OCI-LY1 (cell line): ENCODE results near the gene LMF1.
"Not testable (repeated sequence)": the region's sequence is repeated elsewhere in the genome, so short reads cannot be mapped to it uniquely, and the experiment has no call there.

Experiments used
- H2AFZ ChIP-seq: fragments of 200-600 bp; sonication (generic), shearing (Covaris generic); 2 replicates; pipeline ENCODE4 v1.6.0; 2014; ENCODE audit warnings: antibody characterized with exemption, mild to moderate bottlenecking, low read length
- H3F3A ChIP-seq: fragments of 200-600 bp; sonication (generic), shearing (Covaris generic); 2 replicates; pipeline ENCODE4 v1.6.0; 2014; ENCODE audit warnings: mild to moderate bottlenecking, antibody characterized with exemption, low read length, moderate library complexity; ENCODE audit not compliant: insufficient read depth
- H3K27ac ChIP-seq: fragments of 200-600 bp; sonication (generic); 2 replicates; pipeline ENCODE4 v1.5.1; 2014; ENCODE audit warnings: low read length, mixed run types, mild to moderate bottlenecking, low read depth; ENCODE audit not compliant: poor library complexity, severe bottlenecking
- H3K27me3 ChIP-seq: fragments of 200-600 bp; sonication (generic); 2 replicates; pipeline ENCODE4 v1.6.0; 2014; ENCODE audit warnings: antibody characterized with exemption, mild to moderate bottlenecking, low read length, moderate library complexity; ENCODE audit not compliant: insufficient read depth
- H3K36me3 ChIP-seq: fragments of 200-600 bp; sonication (generic); 2 replicates; pipeline ENCODE4 v1.6.1; 2014; ENCODE audit warnings: mild to moderate bottlenecking, antibody characterized with exemption, low read length, moderate library complexity, mixed read lengths; ENCODE audit not compliant: insufficient read depth
- H3K4me1 ChIP-seq: fragments of 200-600 bp; sonication (generic); 2 replicates; pipeline ENCODE4 v1.5.1; 2014; ENCODE audit warnings: mild to moderate bottlenecking, low read length, moderate library complexity; ENCODE audit not compliant: insufficient read depth, severe bottlenecking
- H3K4me2 ChIP-seq: fragments of 200-600 bp; sonication (generic), shearing (Covaris generic); 2 replicates; pipeline ENCODE4 v1.6.1; 2014; ENCODE audit warnings: low read length
- H3K4me3 ChIP-seq: fragments of 200-600 bp; sonication (generic); 2 replicates; pipeline ENCODE4 v1.5.1; 2014; ENCODE audit warnings: low read length, low read depth, mild to moderate bottlenecking, mixed read lengths; ENCODE audit not compliant: poor library complexity, severe bottlenecking
- H3K79me2 ChIP-seq: fragments of 200-600 bp; shearing (Covaris generic); 2 replicates; pipeline ENCODE4 v1.6.1; 2016; ENCODE audit warnings: mixed run types, low read length, mixed read lengths; ENCODE audit not compliant: insufficient read depth
- H3K9ac ChIP-seq: fragments of 200-600 bp; sonication (generic), shearing (Covaris generic); 2 replicates; pipeline ENCODE4 v1.6.1; 2014; ENCODE audit warnings: mild to moderate bottlenecking, low read length, mixed read lengths
- H3K9me2 ChIP-seq: fragments of 200-600 bp; sonication (generic), shearing (Covaris generic); 2 replicates; pipeline ENCODE4 v1.6.1; 2014; ENCODE audit warnings: low read depth, mild to moderate bottlenecking, low read length, mixed read lengths
- H3K9me3 ChIP-seq: fragments of 200-600 bp; shearing (Covaris generic); 2 replicates; pipeline ENCODE4 v1.6.1; 2014; ENCODE audit warnings: low read length, mixed read lengths
- H4K20me1 ChIP-seq: fragments of 200-600 bp; sonication (generic), shearing (Covaris generic); 2 replicates; pipeline ENCODE4 v1.6.0; 2016; ENCODE audit warnings: mild to moderate bottlenecking, low read length; ENCODE audit not compliant: insufficient read depth
- EZH2 ChIP-seq: fragments of 200-600 bp; sonication (generic), shearing (Covaris generic); IDR thresholded peaks from 2 replicates; pipeline ENCODE4 v1.8.0; 2017; ENCODE audit warnings: borderline replicate concordance, mixed run types, mild to moderate bottlenecking, antibody characterized with exemption, low read length, moderate library complexity, mixed read lengths
- TF ChIP-seq, protein P1 (sequence below): fragments of 200-600 bp; sonication (generic), shearing (Covaris generic); IDR thresholded peaks from 2 replicates; pipeline ENCODE4 v1.5.1; 2017; ENCODE audit warnings: mild to moderate bottlenecking, antibody characterized with exemption, low read length, moderate library complexity, mixed read lengths

Gene LMF1

GRCh38 chr16:962366-962765 is 8.4 kb downstream of the LMF1 start:
- Histone ChIP-seq H2AFZ (no peak overlapping the region), H3K36me3 (no peaks in the 10 kb centered on the region; the same call in 1 of the 2 replicates), H4K20me1 (no peaks in the 10 kb centered on the region), H3K4me1 (no peaks in the 10 kb centered on the region), H3K79me2 (no peaks in the 10 kb centered on the region), H3F3A (no peaks in the 10 kb centered on the region), H3K9ac (no peak overlapping the region), H3K4me2 (no peak overlapping the region), H3K27me3 (peaks cover 4% of the 10 kb centered on the region; the same call in 1 of the 2 replicates), H3K9me2 (no peaks in the 10 kb centered on the region), H3K4me3 (no peak overlapping the region), H3K9me3 (no peaks in the 10 kb centered on the region), H3K27ac (no peak overlapping the region)
- TF ChIP-seq EZH2, result no peak
- TF ChIP-seq, protein P1, sequence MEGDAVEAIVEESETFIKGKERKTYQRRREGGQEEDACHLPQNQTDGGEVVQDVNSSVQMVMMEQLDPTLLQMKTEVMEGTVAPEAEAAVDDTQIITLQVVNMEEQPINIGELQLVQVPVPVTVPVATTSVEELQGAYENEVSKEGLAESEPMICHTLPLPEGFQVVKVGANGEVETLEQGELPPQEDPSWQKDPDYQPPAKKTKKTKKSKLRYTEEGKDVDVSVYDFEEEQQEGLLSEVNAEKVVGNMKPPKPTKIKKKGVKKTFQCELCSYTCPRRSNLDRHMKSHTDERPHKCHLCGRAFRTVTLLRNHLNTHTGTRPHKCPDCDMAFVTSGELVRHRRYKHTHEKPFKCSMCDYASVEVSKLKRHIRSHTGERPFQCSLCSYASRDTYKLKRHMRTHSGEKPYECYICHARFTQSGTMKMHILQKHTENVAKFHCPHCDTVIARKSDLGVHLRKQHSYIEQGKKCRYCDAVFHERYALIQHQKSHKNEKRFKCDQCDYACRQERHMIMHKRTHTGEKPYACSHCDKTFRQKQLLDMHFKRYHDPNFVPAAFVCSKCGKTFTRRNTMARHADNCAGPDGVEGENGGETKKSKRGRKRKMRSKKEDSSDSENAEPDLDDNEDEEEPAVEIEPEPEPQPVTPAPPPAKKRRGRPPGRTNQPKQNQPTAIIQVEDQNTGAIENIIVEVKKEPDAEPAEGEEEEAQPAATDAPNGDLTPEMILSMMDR, result no peak

GRCh38 chr16:959232-960040 is 11.3 kb downstream of the LMF1 start:
- Histone ChIP-seq H2AFZ (no peak overlapping the region), H3K36me3 (no peaks in the 10 kb centered on the region), H4K20me1 (no peaks in the 10 kb centered on the region), H3K79me2 (no peaks in the 10 kb centered on the region), H3F3A (no peaks in the 10 kb centered on the region), H3K27me3 (no peaks in the 10 kb centered on the region; the same call in 1 of the 2 replicates), H3K9ac (no peak overlapping the region), H3K4me3 (no peak overlapping the region), H3K4me1 (no peaks in the 10 kb centered on the region), H3K27ac (no peak overlapping the region), H3K9me3 (no peaks in the 10 kb centered on the region), H3K9me2 (no peaks in the 10 kb centered on the region), H3K4me2 (no peak overlapping the region)
- TF ChIP-seq EZH2, result no peak
- TF ChIP-seq, protein P1, result no peak

GRCh38 chr16:955766-956165 is 15.0 kb downstream of the LMF1 start:
- not testable (repeated sequence) for H3K27me3 ChIP-seq, H3F3A ChIP-seq, H3K4me2 ChIP-seq, H3K9ac ChIP-seq, H3K4me3 ChIP-seq, H3K9me2 ChIP-seq, H3K4me1 ChIP-seq, H4K20me1 ChIP-seq, H3K79me2 ChIP-seq, H3K36me3 ChIP-seq, H3K27ac ChIP-seq, H3K9me3 ChIP-seq, H2AFZ ChIP-seq

DNA sequence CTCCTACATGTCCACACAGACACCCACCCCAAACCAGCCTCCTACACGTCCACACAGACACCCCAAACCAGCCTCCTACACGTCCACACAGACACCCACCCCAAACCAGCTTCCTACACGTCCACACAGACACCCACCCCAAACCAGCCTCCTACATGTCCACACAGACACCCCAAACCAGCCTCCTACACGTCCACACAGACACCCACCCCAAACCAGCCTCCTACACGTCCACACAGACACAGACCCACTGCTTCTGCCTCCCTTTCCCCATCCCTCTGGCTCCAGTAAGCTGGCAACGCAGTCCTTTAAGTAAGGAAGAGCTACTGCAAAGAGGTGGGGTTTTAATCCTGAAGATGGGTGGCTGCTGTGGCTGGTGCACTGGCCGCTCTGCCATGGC is 17.0 kb downstream of the LMF1 start:
- H4K20me1 ChIP-seq, H3K9me3 ChIP-seq, H3K27me3 ChIP-seq: not testable (repeated sequence)

More for the DNA sequence above, 17.0 kb downstream of the LMF1 start:
- H3K4me1 ChIP-seq, H3F3A ChIP-seq, H3K9me2 ChIP-seq, H3K4me2 ChIP-seq, H3K4me3 ChIP-seq, H3K27ac ChIP-seq, H3K9ac ChIP-seq, H3K79me2 ChIP-seq, H3K36me3 ChIP-seq, H2AFZ ChIP-seq: not testable (repeated sequence)
